Astrocyte (in vitro differentiated cells and primary cell): Measurements from ENCODE around the gene C21orf91.
"Not testable (repeated sequence)": the region's sequence is repeated elsewhere in the genome, so short reads cannot be mapped to it uniquely, and the experiment has no call there.

Experiments used
- CTCF ChIP-seq: IDR thresholded peaks from 2 replicates; pipeline ENCODE4 v1.5.1; 2011; ENCODE audit warnings: low read depth, mild to moderate bottlenecking, inconsistent platforms, low read length, moderate library complexity; ENCODE audit not compliant: insufficient read depth
- EZH2 ChIP-seq: IDR thresholded peaks from 2 replicates; pipeline ENCODE4 v1.6.1; 2012; ENCODE audit warnings: mild to moderate bottlenecking, low read length, inconsistent platforms; ENCODE audit not compliant: insufficient read depth

- not testable (repeated sequence) for TF ChIP-seq CTCF, EZH2
These were observed 44.1 kb downstream of the C21orf91 start for GRCh38 chr21:17775021-17775420.
